Suprapubic skin (tissue), 4 donors: Measurements from ENCODE around the gene NRG3. TPM values are rescaled to one million over a fixed set of nuclear protein-coding genes. Genes with fewer than 3 reads are reported as not detected.

Experiments used
- DNase-seq, 2 donors: peaks; one replicate each; pipeline ENCODE4 v3.0.0-alpha.2; 2019; ENCODE audit warnings: low spot score in 2 of 2
- H3K27ac ChIP-seq: fragments of 200-600 bp; sonication (generic); one replicate; pipeline ENCODE4 v1.5.1; 2019
- H3K27me3 ChIP-seq: fragments of 200-600 bp; sonication (generic); one replicate; pipeline ENCODE4 v1.5.1; 2019
- H3K36me3 ChIP-seq: fragments of 200-600 bp; sonication (generic); one replicate; pipeline ENCODE4 v1.5.1; 2019
- H3K4me1 ChIP-seq: fragments of 200-600 bp; sonication (generic); one replicate; pipeline ENCODE4 v1.5.1; 2019
- H3K4me3 ChIP-seq: fragments of 200-600 bp; sonication (generic); one replicate; pipeline ENCODE4 v1.5.1; 2019; ENCODE audit warnings: mild to moderate bottlenecking
- H3K9me3 ChIP-seq: fragments of 200-600 bp; sonication (generic); one replicate; pipeline ENCODE4 v1.5.1; 2019
- EP300 ChIP-seq: sonication (generic); formaldehyde crosslinking; IDR thresholded peaks from one replicate; pipeline ENCODE4 v1.6.1; 2017; ENCODE audit warnings: antibody characterized with exemption
- POLR2A ChIP-seq, 2 donors: fragments of 450-650 bp; IDR thresholded peaks; one replicate each; pipeline ENCODE4 v1.6.1; 2017; ENCODE audit warnings: antibody characterized with exemption in 2 of 2, mild to moderate bottlenecking in 2 of 2, moderate library complexity in 2 of 2
- POLR2AphosphoS5 ChIP-seq, 3 donors: sonication (generic); formaldehyde crosslinking; IDR thresholded peaks; one replicate each; pipeline ENCODE4 v1.6.1; 2017; ENCODE audit warnings: antibody characterized with exemption in 3 of 3
- WGBS: methylation state at CpG from one replicate; pipeline ENCODE4 v1.1.5; 2018; 5-methylcytosine and 5-hydroxymethylcytosine counted together
- total RNA-seq, 4 donors: library from RNA; depleted of rRNA; stranded (reverse); fragments of >200 nt; gene quantifications; one replicate each; pipeline ENCODE4 v1.1.0, GENCODE V29; 2016
- TF ChIP-seq, protein P1 (sequence below), 2 donors: fragments of 200-600 bp in 1 of 2; fragments of 450-650 bp in 1 of 2; sonication (generic) in 1 of 2; IDR thresholded peaks; one replicate each; pipeline ENCODE4 v1.5.1; 2016 to 2019; ENCODE audit warnings: antibody characterized with exemption in 2 of 2, mild to moderate bottlenecking in 1 of 2, moderate library complexity in 1 of 2

The NRG3 gene
- total RNA-seq, 4 donors from 2014 or later, result 0.65 to 3.5 (median 1.3) TPM

DNA sequence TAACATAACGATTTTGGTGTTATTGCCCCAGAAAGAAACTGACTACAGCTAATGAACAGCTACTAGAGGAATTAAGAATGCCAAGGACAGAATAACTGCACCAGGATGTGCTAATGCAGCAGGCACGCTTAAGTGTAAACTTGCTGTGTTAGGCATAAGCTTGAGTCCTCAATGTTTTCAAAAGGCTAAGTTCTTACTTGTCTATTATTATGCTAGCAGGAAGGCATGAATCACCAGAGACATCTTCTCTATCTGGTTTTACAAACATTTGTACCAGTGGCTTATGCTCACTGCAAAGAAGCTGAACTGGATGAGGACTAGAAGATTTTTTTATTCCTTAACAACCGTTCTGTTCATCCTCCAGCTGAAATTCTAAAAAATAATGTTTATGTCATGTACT, 1035.3 kb downstream of the NRG3 start:
- TF ChIP-seq POLR2AphosphoS5 (IDR thresholded peaks at IDR 0.05) (no peak), EP300 (no peak), POLR2A (IDR thresholded peaks at IDR 0.05) (no peak)
- TF ChIP-seq, protein P1, sequence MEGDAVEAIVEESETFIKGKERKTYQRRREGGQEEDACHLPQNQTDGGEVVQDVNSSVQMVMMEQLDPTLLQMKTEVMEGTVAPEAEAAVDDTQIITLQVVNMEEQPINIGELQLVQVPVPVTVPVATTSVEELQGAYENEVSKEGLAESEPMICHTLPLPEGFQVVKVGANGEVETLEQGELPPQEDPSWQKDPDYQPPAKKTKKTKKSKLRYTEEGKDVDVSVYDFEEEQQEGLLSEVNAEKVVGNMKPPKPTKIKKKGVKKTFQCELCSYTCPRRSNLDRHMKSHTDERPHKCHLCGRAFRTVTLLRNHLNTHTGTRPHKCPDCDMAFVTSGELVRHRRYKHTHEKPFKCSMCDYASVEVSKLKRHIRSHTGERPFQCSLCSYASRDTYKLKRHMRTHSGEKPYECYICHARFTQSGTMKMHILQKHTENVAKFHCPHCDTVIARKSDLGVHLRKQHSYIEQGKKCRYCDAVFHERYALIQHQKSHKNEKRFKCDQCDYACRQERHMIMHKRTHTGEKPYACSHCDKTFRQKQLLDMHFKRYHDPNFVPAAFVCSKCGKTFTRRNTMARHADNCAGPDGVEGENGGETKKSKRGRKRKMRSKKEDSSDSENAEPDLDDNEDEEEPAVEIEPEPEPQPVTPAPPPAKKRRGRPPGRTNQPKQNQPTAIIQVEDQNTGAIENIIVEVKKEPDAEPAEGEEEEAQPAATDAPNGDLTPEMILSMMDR (IDR thresholded peaks at IDR 0.05), result no peak
- Histone ChIP-seq H3K27me3 (no peaks in the 10 kb centered on the region), H3K36me3 (no peaks in the 10 kb centered on the region), H3K4me1 (no peaks in the 10 kb centered on the region), H3K9me3 (no peaks in the 10 kb centered on the region), H3K27ac (no peak overlapping the region), H3K4me3 (no peak overlapping the region)
- 60% methylated on average over 3 of the region's 3 CpGs for WGBS
- no peak for DNase-seq

DNA sequence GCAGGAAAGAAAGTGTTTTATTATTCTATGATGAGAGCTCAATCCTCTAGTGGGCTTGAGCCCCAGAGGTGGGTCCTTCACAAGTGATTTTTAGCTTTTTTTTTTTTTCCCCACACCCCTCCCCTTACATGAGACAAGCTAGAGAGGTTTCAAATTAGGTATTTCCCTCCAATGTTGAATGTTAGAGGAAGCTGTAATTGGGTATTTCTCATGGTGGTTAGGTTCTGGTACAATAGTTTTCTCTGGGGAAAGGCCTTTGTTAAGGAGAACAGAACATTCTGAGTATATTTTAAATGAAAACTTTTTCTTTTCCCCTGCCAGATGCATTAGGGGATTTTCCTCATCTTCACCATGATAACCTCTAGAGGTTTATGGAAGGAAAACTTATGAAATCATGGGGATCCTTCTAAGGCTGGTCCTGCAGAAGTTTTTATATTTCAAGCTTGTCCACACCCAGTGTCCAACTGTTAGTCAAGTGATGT, 1039.7 kb downstream of the NRG3 start:
- DNase-seq, result no peak
- Histone ChIP-seq H3K4me1 (no peaks in the 10 kb centered on the region), H3K4me3 (no peak overlapping the region), H3K27me3 (no peaks in the 10 kb centered on the region), H3K9me3 (no peaks in the 10 kb centered on the region), H3K36me3 (no peaks in the 10 kb centered on the region), H3K27ac (no peak overlapping the region)
- TF ChIP-seq EP300 (no peak), POLR2AphosphoS5 (IDR thresholded peaks at IDR 0.05) (no peak), POLR2A (IDR thresholded peaks at IDR 0.05) (no peak)
- TF ChIP-seq, protein P1 (IDR thresholded peaks at IDR 0.05), result no peak

DNA sequence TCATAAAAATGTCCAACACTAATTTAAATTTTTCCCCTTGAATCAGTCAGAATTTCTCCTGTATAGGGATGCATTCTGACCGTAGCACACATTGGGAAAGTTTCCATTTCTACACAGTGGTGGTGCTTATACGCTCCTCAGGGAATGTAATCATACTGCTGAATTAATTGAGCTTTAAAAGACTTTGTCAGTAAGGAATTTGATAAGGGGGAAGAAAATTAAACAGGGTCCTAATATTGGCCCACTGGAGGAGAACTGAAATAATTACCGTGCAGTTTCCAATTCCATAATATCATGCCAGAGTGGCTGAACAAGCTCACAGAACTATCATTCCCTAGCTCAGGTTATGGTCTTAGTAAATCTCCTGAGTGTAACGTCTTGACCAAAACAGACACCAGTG, 1041.9 kb downstream of the NRG3 start:
- no peak for TF ChIP-seq EP300
- no peak for TF ChIP-seq POLR2AphosphoS5 (IDR thresholded peaks at IDR 0.05)
- TF ChIP-seq, protein P1 (IDR thresholded peaks at IDR 0.05), result no peak
- TF ChIP-seq POLR2A (IDR thresholded peaks at IDR 0.05), result no peak
- no peaks in the 10 kb centered on the region for H3K4me1 ChIP-seq
- H3K9me3 ChIP-seq, result no peaks in the 10 kb centered on the region
- H3K4me3 ChIP-seq, result no peak overlapping the region
- H3K27ac ChIP-seq, result no peak overlapping the region
- WGBS, result 75% methylated on average over 4 of the region's 4 CpGs
- no peaks in the 10 kb centered on the region for H3K27me3 ChIP-seq
- no peaks in the 10 kb centered on the region for H3K36me3 ChIP-seq
- no peak for DNase-seq

DNA sequence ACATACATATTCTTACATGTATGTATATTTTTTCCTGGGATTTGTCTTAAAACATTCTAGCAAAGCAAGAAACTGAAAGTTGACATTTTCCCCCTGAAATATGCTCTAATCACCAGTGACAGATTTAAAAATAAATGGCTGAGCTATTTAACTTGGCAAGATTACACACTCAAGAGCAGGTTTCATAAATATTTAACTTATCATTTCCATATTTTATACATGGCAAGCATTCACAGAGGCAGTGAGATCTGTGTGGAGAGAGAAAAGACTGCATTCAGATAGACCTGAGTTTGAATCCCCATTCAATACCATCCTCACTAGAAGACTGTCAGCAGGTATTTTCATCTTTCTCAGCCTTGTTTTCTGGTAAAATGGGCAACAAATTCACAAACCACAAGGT, 1043.0 kb downstream of the NRG3 start:
- no peak for DNase-seq
- Histone ChIP-seq H3K4me3 (no peak overlapping the region), H3K4me1 (no peaks in the 10 kb centered on the region), H3K9me3 (no peaks in the 10 kb centered on the region), H3K27me3 (no peaks in the 10 kb centered on the region), H3K36me3 (no peaks in the 10 kb centered on the region), H3K27ac (no peak overlapping the region)
- TF ChIP-seq, protein P1 (IDR thresholded peaks at IDR 0.05), result no peak
- TF ChIP-seq EP300, result no peak
- no peak for TF ChIP-seq POLR2AphosphoS5 (IDR thresholded peaks at IDR 0.05)
- TF ChIP-seq POLR2A (IDR thresholded peaks at IDR 0.05), result no peak

DNA sequence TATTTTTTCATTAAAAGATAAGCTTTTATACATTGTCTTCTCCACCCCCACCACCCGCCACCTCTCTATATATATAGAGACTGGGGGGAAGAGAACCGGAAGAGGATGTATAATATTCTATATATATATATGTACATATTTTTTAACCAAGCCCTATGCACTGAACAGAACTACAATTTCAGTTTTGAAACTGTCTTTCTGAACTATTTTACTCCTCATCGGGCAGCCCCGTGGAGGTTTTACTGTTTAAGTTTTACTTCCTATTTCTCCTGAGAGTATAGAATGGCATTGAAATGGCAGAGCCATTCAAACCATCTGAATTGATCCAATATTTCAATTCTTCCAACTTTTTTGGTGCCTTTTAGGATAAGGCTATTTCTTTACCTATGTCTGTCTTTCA, 1047.1 kb downstream of the NRG3 start:
- no peaks in the 10 kb centered on the region for H3K27me3 ChIP-seq
- 93% methylated on average over 4 of the region's 4 CpGs for WGBS
- TF ChIP-seq POLR2AphosphoS5 (IDR thresholded peaks at IDR 0.05), result no peak
- no peak for TF ChIP-seq POLR2A (IDR thresholded peaks at IDR 0.05)
- TF ChIP-seq, protein P1 (IDR thresholded peaks at IDR 0.05), result no peak
- TF ChIP-seq EP300, result no peak

More for the DNA sequence above, 1047.1 kb downstream of the NRG3 start:
- H3K36me3 ChIP-seq, result no peaks in the 10 kb centered on the region
- DNase-seq, result no peak
- no peaks in the 10 kb centered on the region for H3K4me1 ChIP-seq
- H3K4me3 ChIP-seq, result no peak overlapping the region
- no peaks in the 10 kb centered on the region for H3K9me3 ChIP-seq
- H3K27ac ChIP-seq, result no peak overlapping the region
